ENCODE measurements around the gene NDRG4. TPM values are rescaled to one million over a fixed set of nuclear protein-coding genes. Genes with fewer than 3 reads are reported as not detected.

The NDRG4 gene
- total and polyA plus RNA-seq, 2 experiments from 2014 or later, result 16.3 to 32.1 TPM

DNA sequence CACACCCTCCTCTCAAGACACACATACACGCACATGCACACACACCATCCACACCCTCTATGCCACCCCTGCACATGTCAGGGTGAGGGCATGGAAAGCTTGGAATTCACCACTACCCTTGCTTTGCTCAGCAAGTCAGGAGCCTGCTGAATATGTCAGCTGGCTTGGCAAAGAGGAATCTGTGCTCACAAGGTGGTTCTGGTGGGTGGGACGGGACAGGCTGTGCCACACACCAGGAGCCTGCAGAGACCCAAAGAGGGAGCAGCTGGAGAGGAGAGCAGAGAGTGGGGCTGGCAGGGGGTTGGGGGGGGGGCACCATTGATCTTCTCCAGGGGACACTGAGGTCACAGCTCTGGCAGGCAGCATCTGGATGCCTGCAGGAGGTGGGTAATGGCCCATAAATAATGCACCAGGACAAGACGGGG is 48.7 kb upstream of the NDRG4 start:
- TF ChIP-seq POLR2AphosphoS5 (IDR thresholded peaks at IDR 0.05; ENCODE audit: low read depth) (no peak), ZNF331 (CRISPR knock-in tag; IDR thresholded peaks at IDR 0.05; ENCODE audit: low read depth) (no peak), ZNF114 (CRISPR knock-in tag; IDR thresholded peaks at IDR 0.05) (no peak)
- TF ChIP-seq, protein P1, sequence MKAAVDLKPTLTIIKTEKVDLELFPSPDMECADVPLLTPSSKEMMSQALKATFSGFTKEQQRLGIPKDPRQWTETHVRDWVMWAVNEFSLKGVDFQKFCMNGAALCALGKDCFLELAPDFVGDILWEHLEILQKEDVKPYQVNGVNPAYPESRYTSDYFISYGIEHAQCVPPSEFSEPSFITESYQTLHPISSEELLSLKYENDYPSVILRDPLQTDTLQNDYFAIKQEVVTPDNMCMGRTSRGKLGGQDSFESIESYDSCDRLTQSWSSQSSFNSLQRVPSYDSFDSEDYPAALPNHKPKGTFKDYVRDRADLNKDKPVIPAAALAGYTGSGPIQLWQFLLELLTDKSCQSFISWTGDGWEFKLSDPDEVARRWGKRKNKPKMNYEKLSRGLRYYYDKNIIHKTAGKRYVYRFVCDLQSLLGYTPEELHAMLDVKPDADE (IDR thresholded peaks at IDR 0.05), result no peak
- Histone ChIP-seq H3K4me3 (no peak overlapping the region), H3K4me1 (ENCODE audit: insufficient read depth) (no peaks in the 10 kb centered on the region), H2AFZ (no peak overlapping the region), H3K27me3 (ENCODE audit: insufficient read depth) (no peaks in the 10 kb centered on the region), H4K20me1 (replicated peaks; ENCODE audit: insufficient read depth) (no peaks in the 10 kb centered on the region), H3K9me2 (ENCODE audit: insufficient read depth) (no peaks in the 10 kb centered on the region), H3F3A (replicated peaks; ENCODE audit: low read depth) (no peaks in the 10 kb centered on the region), H3K36me3 (ENCODE audit: insufficient read depth) (no peaks in the 10 kb centered on the region), H3K79me2 (replicated peaks; ENCODE audit: insufficient read depth) (no peaks in the 10 kb centered on the region), H3K27ac (ENCODE audit: low read depth) (no peak overlapping the region), H3K4me2 (no peak overlapping the region)
- Mint-ChIP-seq H3K27me3 (ENCODE audit: insufficient read depth, low read depth, poor library complexity) (peaks cover 4% of the 10 kb centered on the region), H3K27ac (no peak overlapping the region), H3K9me3 (no peaks in the 10 kb centered on the region), H3K4me1 (no peaks in the 10 kb centered on the region), H3K36me3 (ENCODE audit: low read depth) (no peaks in the 10 kb centered on the region), H3K4me3 (no peak overlapping the region)
- no peak for ATAC-seq
- DNase-seq (ENCODE audit: low spot score), result no peak

- peaks cover 4% of the 10 kb centered on the region for H3K27me3 Mint-ChIP-seq (ENCODE audit: insufficient read depth, low read depth, poor library complexity)
- H3K9me3 Mint-ChIP-seq, result no peaks in the 10 kb centered on the region
- Histone ChIP-seq H3K4me1 (ENCODE audit: insufficient read depth) (no peaks in the 10 kb centered on the region), H2AFZ (no peak overlapping the region), H3K27ac (ENCODE audit: low read depth) (no peak overlapping the region), H3K36me3 (ENCODE audit: insufficient read depth) (no peaks in the 10 kb centered on the region), H3K9me2 (ENCODE audit: insufficient read depth) (no peaks in the 10 kb centered on the region), H3K4me2 (no peak overlapping the region), H3K79me2 (replicated peaks; ENCODE audit: insufficient read depth) (no peaks in the 10 kb centered on the region), H3F3A (replicated peaks; ENCODE audit: low read depth) (no peaks in the 10 kb centered on the region), H3K4me3 (no peak overlapping the region), H3K27me3 (ENCODE audit: insufficient read depth) (no peaks in the 10 kb centered on the region), H4K20me1 (replicated peaks; ENCODE audit: insufficient read depth) (no peaks in the 10 kb centered on the region)
- H3K27ac Mint-ChIP-seq, result no peak overlapping the region
- no peaks in the 10 kb centered on the region for H3K36me3 Mint-ChIP-seq (ENCODE audit: low read depth)
- ATAC-seq (no peak), DNase-seq (ENCODE audit: low spot score) (no peak)
- H3K4me1 Mint-ChIP-seq, result no peaks in the 10 kb centered on the region
- no peak for TF ChIP-seq EZH2 (IDR thresholded peaks at IDR 0.05; ENCODE audit: low read depth, unreplicated experiment)
- no peak for TF ChIP-seq STAT1 (IDR thresholded peaks at IDR 0.05; ENCODE audit: unreplicated experiment)
- TF ChIP-seq, protein P2, sequence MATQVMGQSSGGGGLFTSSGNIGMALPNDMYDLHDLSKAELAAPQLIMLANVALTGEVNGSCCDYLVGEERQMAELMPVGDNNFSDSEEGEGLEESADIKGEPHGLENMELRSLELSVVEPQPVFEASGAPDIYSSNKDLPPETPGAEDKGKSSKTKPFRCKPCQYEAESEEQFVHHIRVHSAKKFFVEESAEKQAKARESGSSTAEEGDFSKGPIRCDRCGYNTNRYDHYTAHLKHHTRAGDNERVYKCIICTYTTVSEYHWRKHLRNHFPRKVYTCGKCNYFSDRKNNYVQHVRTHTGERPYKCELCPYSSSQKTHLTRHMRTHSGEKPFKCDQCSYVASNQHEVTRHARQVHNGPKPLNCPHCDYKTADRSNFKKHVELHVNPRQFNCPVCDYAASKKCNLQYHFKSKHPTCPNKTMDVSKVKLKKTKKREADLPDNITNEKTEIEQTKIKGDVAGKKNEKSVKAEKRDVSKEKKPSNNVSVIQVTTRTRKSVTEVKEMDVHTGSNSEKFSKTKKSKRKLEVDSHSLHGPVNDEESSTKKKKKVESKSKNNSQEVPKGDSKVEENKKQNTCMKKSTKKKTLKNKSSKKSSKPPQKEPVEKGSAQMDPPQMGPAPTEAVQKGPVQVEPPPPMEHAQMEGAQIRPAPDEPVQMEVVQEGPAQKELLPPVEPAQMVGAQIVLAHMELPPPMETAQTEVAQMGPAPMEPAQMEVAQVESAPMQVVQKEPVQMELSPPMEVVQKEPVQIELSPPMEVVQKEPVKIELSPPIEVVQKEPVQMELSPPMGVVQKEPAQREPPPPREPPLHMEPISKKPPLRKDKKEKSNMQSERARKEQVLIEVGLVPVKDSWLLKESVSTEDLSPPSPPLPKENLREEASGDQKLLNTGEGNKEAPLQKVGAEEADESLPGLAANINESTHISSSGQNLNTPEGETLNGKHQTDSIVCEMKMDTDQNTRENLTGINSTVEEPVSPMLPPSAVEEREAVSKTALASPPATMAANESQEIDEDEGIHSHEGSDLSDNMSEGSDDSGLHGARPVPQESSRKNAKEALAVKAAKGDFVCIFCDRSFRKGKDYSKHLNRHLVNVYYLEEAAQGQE (IDR thresholded peaks at IDR 0.05; ENCODE audit: unreplicated experiment), result no peak
- TF ChIP-seq, protein P3, sequence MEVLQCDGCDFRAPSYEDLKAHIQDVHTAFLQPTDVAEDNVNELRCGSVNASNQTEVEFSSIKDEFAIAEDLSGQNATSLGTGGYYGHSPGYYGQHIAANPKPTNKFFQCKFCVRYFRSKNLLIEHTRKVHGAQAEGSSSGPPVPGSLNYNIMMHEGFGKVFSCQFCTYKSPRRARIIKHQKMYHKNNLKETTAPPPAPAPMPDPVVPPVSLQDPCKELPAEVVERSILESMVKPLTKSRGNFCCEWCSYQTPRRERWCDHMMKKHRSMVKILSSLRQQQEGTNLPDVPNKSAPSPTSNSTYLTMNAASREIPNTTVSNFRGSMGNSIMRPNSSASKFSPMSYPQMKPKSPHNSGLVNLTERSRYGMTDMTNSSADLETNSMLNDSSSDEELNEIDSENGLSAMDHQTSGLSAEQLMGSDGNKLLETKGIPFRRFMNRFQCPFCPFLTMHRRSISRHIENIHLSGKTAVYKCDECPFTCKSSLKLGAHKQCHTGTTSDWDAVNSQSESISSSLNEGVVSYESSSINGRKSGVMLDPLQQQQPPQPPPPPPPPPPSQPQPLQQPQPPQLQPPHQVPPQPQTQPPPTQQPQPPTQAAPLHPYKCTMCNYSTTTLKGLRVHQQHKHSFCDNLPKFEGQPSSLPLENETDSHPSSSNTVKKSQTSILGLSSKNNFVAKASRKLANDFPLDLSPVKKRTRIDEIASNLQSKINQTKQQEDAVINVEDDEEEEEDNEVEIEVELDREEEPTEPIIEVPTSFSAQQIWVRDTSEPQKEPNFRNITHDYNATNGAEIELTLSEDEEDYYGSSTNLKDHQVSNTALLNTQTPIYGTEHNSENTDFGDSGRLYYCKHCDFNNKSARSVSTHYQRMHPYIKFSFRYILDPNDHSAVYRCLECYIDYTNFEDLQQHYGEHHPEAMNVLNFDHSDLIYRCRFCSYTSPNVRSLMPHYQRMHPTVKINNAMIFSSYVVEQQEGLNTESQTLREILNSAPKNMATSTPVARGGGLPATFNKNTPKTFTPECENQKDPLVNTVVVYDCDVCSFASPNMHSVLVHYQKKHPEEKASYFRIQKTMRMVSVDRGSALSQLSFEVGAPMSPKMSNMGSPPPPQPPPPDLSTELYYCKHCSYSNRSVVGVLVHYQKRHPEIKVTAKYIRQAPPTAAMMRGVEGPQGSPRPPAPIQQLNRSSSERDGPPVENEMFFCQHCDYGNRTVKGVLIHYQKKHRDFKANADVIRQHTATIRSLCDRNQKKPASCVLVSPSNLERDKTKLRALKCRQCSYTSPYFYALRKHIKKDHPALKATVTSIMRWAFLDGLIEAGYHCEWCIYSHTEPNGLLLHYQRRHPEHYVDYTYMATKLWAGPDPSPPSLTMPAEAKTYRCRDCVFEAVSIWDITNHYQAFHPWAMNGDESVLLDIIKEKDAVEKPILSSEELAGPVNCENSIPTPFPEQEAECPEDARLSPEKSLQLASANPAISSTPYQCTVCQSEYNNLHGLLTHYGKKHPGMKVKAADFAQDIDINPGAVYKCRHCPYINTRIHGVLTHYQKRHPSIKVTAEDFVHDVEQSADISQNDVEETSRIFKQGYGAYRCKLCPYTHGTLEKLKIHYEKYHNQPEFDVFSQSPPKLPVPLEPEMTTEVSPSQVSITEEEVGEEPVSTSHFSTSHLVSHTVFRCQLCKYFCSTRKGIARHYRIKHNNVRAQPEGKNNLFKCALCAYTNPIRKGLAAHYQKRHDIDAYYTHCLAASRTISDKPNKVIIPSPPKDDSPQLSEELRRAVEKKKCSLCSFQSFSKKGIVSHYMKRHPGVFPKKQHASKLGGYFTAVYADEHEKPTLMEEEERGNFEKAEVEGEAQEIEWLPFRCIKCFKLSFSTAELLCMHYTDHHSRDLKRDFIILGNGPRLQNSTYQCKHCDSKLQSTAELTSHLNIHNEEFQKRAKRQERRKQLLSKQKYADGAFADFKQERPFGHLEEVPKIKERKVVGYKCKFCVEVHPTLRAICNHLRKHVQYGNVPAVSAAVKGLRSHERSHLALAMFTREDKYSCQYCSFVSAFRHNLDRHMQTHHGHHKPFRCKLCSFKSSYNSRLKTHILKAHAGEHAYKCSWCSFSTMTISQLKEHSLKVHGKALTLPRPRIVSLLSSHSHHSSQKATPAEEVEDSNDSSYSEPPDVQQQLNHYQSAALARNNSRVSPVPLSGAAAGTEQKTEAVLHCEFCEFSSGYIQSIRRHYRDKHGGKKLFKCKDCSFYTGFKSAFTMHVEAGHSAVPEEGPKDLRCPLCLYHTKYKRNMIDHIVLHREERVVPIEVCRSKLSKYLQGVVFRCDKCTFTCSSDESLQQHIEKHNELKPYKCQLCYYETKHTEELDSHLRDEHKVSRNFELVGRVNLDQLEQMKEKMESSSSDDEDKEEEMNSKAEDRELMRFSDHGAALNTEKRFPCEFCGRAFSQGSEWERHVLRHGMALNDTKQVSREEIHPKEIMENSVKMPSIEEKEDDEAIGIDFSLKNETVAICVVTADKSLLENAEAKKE (CRISPR knock-in tag; IDR thresholded peaks at IDR 0.05), result no peak
- TF ChIP-seq EZH2phosphoT487 (IDR thresholded peaks at IDR 0.05; ENCODE audit: unreplicated experiment), result no peak
- H3K4me3 Mint-ChIP-seq, result no peak overlapping the region
These were observed 48.0 kb upstream of the NDRG4 start for GRCh38 chr16:58451945-58452401.
